ENCODE results near the gene OR10G3. TPM values are rescaled to one million over a fixed set of nuclear protein-coding genes. Genes with fewer than 3 reads are reported as not detected.

The OR10G3 gene
- total and polyA plus RNA-seq, 2 of the 4 experiments (the other 2 are of a cell fraction) = not detected

DNA sequence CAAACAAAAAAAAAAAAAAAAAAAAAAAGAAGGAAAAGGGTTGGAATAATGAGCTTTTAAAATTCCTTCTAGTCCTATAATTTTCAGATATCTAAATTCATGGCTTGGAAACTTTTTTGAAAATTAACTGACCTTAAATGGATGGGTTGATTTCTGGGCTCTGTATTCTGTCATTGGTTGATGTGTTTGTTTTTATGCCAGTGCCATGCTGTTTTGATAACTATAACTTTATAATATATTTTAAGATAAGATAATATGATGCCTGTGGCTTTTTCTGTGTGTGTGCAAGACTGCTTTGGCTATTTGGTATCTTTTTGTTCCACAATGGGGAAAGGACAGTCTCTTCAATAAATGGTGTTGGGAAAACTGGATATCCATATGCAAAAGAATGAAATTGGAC lies 7.3 kb downstream of the OR10G3 start:
- no TSS peak for BruUV-seq (replicated peaks)
- Histone ChIP-seq H2BK5ac (ENCODE audit: low read depth, low read length, poor library complexity, severe bottlenecking) (no peak overlapping the region), H3K9me3 (ENCODE audit: control insufficient read depth, insufficient read depth, low read length) (no peaks in the 10 kb centered on the region), H3K79me1 (ENCODE audit: low read depth in 1 of 2, low read length in 2 of 2) (no peaks in the 10 kb centered on the region), H3K4ac (ENCODE audit: low read depth, low read length) (no peak overlapping the region), H4K8ac (ENCODE audit: low read depth in 2 of 2, low read length in 2 of 2) (no peak overlapping the region), H3K23ac (ENCODE audit: low read depth, low read length) (no peak overlapping the region), H2BK20ac (ENCODE audit: low read depth, low read length) (no peak overlapping the region), H2BK15ac (ENCODE audit: low read depth, low read length) (no peak overlapping the region), H3K36me3 (ENCODE audit: control insufficient read depth, insufficient read depth, low read length) (no peaks in the 10 kb centered on the region), H3K14ac (replicated peaks; ENCODE audit: low read depth, low read length) (no peak overlapping the region), H2AK5ac (ENCODE audit: low read depth, low read length) (no peak overlapping the region), H2BK120ac (ENCODE audit: low read depth, low read length) (no peak overlapping the region), H3K9me1 (ENCODE audit: insufficient read depth, low read length) (no peaks in the 10 kb centered on the region), H3K4me2 (ENCODE audit: low read depth, low read length) (no peak overlapping the region), H3K27me3 (ENCODE audit: control insufficient read depth, insufficient read depth, low read length) (peaks cover 2% of the 10 kb centered on the region), H2AFZ (replicated peaks; ENCODE audit: low read length, poor library complexity) (no peak overlapping the region), H4K5ac (ENCODE audit: low read depth, low read length) (no peak overlapping the region), H4K20me1 (ENCODE audit: insufficient read depth, low read length) (no peaks in the 10 kb centered on the region), H3K18ac (ENCODE audit: low read depth, low read length) (no peak overlapping the region), H3K4me3 (ENCODE audit: insufficient read depth, low read depth, low read length) (no peak overlapping the region), H3K4me1 (ENCODE audit: control insufficient read depth, insufficient read depth, low read length) (no peaks in the 10 kb centered on the region), H3K27ac (ENCODE audit: insufficient read depth, low read length) (no peak overlapping the region), H4K91ac (ENCODE audit: insufficient read depth, low read depth, low read length) (no peak overlapping the region), H3K56ac (ENCODE audit: extremely low read depth, insufficient read depth, low read length) (no peak overlapping the region), H3K9ac (ENCODE audit: low read depth, low read length) (no peak overlapping the region), H2AK9ac (replicated peaks; ENCODE audit: low read depth, low read length, poor library complexity) (no peak overlapping the region)
- CTCF ChIA-PET = no interaction called here
- DNase-seq = no peak
- in situ Hi-C loops (cut with MboI; ENCODE audit: low sequenced_read_pairs) = no loop called here
- ATAC-seq (ENCODE audit: low read depth) = no peak
- intact Hi-C loops (cut with micrococcal nuclease) = no loop called here
- POLR2A ChIA-PET (ENCODE audit: unreplicated experiment) = no interaction called here
- TF ChIP-seq NFE2L2 (IDR thresholded peaks at IDR 0.05; ENCODE audit: low read depth, low read length) (no peak), MAZ (IDR thresholded peaks at IDR 0.05; ENCODE audit: borderline replicate concordance, low read depth, low read length) (no peak), MAFK (IDR thresholded peaks at IDR 0.05; ENCODE audit: low read depth, low read length) (no peak), POLR2A (IDR thresholded peaks at IDR 0.05; ENCODE audit: low read depth, low read length) (no peak), CEBPB (IDR thresholded peaks at IDR 0.05; ENCODE audit: low read depth, low read length) (no peak), RAD21 (IDR thresholded peaks at IDR 0.05; ENCODE audit: low read length) (no peak), FOS (IDR thresholded peaks at IDR 0.05; ENCODE audit: low read depth, low read length) (no peak), MXI1 (IDR thresholded peaks at IDR 0.05; ENCODE audit: borderline replicate concordance, low read depth, low read length) (no peak), ELK1 (IDR thresholded peaks at IDR 0.05; ENCODE audit: borderline replicate concordance, low read depth, low read length) (no peak)
- dilution Hi-C loops (cut with HindIII; ENCODE audit: low sequenced_read_pairs, unreplicated experiment) = no loop called here
